Right ventricle myocardium superior (tissue), 1 donor: ENCODE data around the gene ARID4B. TPM values are rescaled to one million over a fixed set of nuclear protein-coding genes. Genes with fewer than 3 reads are reported as not detected.

ENCODE experiments used
- ATAC-seq: fragments of 200-7000 bp; cut with Tn5 transposase; one replicate; pipeline ENCODE4 v1.9.1; 2020; ENCODE audit warnings: mild to moderate bottlenecking; ENCODE audit not compliant: poor library complexity
- DNase-seq: peaks from one replicate; pipeline ENCODE4 v3.0.0-alpha.2; 2020
- intact Hi-C: fragments of 100-400 bp; cut with DNase I; formaldehyde crosslinking; loops from one replicate; pipeline ENCODE4 v1.11.2; 2022
- total RNA-seq: library from RNA; stranded (reverse); fragmentation: NEBNext Ultra II Directional; extraction: Animal tissue kit (Norgen Biotek cat#: 25700); gene quantifications from one replicate; pipeline ENCODE4 v1.2.1, GENCODE V29; 2021
- donor health status: DM: no; HTN: yes; CAD: no; lungs with severe emphysema.

Gene ARID4B
- total RNA-seq, 1 donor from 2014 or later, result 14.8 TPM

DNA sequence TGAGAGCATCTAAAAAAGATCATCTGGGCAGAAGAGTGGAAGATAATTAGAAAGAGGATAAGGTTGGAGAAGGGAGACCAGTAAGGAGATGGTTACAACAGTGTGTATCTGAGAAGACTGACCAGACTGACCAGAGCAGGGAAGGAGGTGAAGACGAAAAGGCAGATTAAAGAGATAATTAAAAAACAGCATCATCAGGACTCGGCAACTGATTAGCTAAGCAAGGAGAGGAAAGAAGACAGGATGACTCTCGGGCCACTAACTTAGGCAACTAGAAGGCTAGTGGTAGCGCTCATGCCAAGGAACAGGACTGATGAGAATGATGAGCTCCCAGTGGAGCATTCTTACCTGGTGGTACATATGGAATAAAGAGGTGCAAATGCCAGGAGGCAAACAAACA, 170.8 kb downstream of the ARID4B start:
- intact Hi-C loops, result no loop called here
- DNase-seq, result no peak
- ATAC-seq, result no peak

DNA sequence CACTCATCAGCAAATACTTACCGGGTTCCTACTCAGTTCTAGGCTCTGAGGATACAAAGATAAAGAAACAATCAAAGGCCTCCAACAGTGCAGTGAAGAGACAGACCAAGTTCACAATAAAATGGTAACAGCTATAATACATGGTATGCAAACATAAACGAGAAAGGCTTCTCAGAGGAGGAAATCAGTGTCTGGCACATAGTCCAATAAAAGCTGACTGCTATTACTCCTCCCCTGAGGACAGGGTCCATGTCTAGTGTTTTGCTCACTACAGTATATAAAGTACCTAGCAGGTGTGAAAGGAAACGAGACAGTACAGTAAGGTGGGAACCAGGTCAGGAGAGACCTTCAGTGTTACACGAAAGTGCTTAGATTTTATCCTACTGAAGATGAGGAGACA, 171.2 kb downstream of the ARID4B start:
- intact Hi-C loops, result no loop called here
- DNase-seq (no peak), ATAC-seq (no peak)

- DNase-seq (no peak), ATAC-seq (no peak)
- intact Hi-C loops, result no loop called here
Measured at GRCh38 chr1:235156265-235156664, 171.7 kb downstream of the ARID4B start.

DNA sequence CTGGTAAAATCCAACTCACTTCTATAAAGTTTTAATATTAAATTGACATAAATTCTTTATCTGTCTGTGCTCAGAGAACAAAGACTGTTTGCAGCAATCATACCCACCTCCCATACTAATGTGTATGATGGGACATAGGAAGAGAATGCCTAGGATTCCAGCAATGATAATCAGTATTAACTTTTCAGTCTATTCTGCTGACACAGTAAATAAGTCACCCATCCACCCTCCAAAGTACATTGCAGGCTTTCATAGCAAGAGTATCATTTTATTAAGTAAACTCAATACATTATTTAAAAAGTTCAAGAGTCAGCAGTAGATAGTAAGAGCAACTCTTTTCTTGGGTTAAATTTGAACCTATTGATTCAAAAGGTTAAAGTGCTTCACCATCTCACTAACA, 175.7 kb downstream of the ARID4B start:
- intact Hi-C loops, result no loop called here

GRCh38 chr1:235151033-235151432, 176.9 kb downstream of the ARID4B start:
- DNase-seq (no peak), ATAC-seq (no peak)
- intact Hi-C loops, result no loop called here

More for the DNA sequence above, 175.7 kb downstream of the ARID4B start:
- DNase-seq, result no peak
- ATAC-seq, result no peak

DNA sequence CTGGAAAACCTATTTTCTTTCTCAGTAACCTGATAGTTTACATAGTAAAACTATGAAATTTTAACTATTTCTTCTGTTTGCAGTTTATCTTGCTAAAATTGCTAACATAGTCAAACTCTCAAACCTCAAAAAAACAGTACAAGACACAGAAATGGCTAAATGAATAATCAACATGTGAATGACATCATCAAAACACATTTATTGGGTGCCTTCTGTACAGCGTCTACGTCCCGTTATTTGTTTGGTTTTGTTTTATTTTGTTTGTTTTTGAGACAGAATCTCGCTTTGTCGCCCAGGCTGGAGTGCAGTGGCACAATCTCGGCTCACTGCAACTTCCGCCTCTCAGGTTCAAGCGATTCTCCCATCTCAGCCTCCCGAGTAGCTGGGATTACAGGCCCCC, 178.2 kb downstream of the ARID4B start:
- intact Hi-C loops, result no loop called here
- DNase-seq (no peak), ATAC-seq (no peak)

GRCh38 chr1:235147269-235147668, 180.7 kb downstream of the ARID4B start:
- intact Hi-C loops, result no loop called here
- DNase-seq (no peak), ATAC-seq (no peak)

DNA sequence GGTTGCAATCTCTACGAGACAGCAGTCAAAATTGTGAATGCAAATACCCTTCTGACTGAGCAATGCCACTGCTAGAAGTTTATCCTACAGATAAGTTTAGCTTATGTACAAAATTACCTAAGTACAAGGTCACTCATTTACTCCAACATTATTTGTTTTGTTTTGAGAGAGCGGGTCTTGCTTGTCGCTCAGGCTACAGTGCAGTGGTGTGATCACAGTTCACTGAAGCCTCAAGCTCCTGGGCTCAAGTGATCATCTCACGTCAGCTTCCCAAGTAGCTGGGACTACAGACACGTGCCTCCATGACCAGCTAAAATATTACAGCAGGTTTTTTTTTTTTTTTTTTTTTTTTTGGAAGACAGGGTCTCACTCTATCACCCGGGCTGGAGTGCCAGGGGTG, 182.3 kb downstream of the ARID4B start:
- intact Hi-C loops, result no loop called here
- no peak for DNase-seq
- ATAC-seq, result no peak

DNA sequence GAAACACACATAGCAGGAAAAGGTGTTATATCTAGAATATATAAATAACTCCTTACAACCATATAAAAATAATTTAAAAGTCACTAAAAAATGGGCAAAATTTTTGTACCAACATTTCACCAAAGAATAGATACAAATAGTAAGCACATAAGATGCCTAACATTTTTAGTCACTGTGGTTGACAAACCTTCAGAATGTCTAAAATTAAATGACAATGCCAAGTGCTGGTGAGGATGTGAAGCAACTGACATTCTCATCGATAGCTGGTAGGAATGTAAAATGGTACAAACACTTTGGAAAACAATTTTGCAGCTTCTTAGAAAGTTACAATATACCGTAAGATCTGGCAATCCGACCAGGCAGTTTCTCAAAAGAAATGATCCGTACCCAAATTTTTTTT, 185.0 kb downstream of the ARID4B start:
- DNase-seq, result no peak
- no peak for ATAC-seq
- intact Hi-C loops, result no loop called here

GRCh38 chr1:235139315-235139714, 188.7 kb downstream of the ARID4B start:
- DNase-seq, result no peak
- ATAC-seq, result no peak
- intact Hi-C loops, result no loop called here

DNA sequence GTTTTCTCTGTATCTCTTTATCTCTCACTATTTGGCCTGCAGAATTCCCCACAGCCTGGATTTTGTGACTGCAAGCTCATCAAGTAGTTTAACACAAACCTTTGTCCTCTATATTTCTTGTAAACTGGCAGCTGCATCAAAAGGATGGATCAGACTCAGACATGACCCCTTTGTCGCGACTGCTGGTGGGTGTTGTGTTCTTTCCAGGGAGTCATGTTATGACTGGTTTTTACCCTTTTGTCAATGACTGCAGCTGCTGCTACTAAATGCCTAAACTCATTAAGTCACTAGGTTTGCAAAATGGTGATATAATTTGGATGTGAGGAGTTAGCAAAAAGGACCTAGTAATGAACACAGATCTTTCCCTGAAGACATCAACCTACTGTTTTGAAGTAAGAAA, 189.2 kb downstream of the ARID4B start:
- ATAC-seq, result no peak
- intact Hi-C loops, result no loop called here
- DNase-seq, result no peak

GRCh38 chr1:235136111-235136510, 191.9 kb downstream of the ARID4B start:
- ATAC-seq, result no peak
- no peak for DNase-seq
- intact Hi-C loops, result no loop called here

- intact Hi-C loops, result no loop called here
- no peak for DNase-seq
- no peak for ATAC-seq
Measured at GRCh38 chr1:235134171-235134570, 193.8 kb downstream of the ARID4B start.

GRCh38 chr1:235133086-235133485, 194.9 kb downstream of the ARID4B start:
- intact Hi-C loops, result no loop called here
- DNase-seq (no peak), ATAC-seq (no peak)

DNA sequence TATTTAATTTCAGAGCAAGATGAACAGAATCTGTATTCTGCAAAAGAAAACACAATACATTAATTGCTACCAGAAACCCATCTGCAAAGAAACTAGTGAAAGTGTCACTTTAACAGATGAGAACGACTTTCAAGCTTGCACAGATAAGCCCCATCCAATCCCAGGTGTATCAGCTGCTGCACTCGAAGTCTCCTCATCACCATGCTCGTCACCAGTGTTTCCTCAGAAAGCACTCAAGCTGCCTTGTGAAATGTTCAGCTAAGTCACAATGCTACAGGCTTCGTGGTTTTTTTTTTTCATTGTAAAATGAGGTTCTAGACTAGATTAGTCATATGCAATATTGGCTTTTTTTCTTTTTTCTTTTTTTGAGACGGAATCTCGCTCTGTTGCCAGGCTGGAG, 196.0 kb downstream of the ARID4B start:
- DNase-seq (no peak), ATAC-seq (no peak)
- intact Hi-C loops, result no loop called here

GRCh38 chr1:235130766-235131270, 197.2 kb downstream of the ARID4B start:
- DNase-seq (no peak), ATAC-seq (no peak)
- intact Hi-C loops, result no loop called here

GRCh38 chr1:235129774-235130570, 198.0 kb downstream of the ARID4B start:
- DNase-seq, result no peak
- no peak for ATAC-seq
- intact Hi-C loops, result no loop called here

DNA sequence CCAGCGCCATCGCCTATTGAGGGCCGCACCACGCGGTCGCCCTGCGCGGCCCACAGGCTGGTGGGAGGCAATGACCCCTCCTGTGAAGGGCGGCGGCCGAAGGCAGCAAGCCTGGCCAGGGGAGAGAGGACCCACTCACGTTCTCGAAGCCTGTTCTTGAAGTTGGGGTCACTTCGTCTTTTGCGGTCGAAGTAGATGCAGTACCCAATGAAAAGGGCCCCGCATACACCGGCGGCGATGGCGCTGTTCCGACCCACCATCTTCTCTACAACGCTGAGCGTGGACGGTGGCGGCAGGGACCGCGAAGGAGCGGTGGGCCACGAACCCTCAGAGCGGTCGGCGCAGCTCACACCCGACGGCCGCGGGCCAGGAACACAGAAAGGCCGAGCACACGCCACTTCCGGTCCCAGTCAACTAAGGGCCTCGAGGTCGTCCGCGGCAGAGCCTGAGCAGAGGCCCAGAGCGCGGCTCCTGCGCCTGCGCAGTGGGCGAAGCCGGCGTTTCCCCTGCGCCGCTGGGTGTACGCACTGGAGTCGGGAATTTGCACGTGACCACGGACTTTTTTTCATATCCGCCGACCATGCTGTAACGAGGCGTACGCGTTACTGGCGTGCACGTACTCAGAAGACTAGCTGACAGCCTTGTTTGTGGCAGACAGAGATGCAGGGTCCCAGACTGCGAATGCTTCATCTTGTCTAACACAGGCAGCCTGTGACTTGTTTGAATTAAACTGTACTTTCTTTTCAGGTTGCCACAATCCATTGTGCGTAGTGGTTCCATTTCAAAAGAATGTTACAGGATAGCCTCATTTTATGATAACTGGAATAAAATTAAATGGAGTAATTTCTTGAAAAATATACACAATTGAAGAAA, 199.3 kb downstream of the ARID4B start, which contains the start of gene TOMM20:
Gene TOMM20 (minus strand): TSS at position 382 of the 873 bp plus-strand sequence. CDS start 122 bp downstream, at position 260.
- intact Hi-C loops, result no loop called here
- DNase-seq, result peak; percentile 98
- peak; percentile 99 for ATAC-seq

DNA sequence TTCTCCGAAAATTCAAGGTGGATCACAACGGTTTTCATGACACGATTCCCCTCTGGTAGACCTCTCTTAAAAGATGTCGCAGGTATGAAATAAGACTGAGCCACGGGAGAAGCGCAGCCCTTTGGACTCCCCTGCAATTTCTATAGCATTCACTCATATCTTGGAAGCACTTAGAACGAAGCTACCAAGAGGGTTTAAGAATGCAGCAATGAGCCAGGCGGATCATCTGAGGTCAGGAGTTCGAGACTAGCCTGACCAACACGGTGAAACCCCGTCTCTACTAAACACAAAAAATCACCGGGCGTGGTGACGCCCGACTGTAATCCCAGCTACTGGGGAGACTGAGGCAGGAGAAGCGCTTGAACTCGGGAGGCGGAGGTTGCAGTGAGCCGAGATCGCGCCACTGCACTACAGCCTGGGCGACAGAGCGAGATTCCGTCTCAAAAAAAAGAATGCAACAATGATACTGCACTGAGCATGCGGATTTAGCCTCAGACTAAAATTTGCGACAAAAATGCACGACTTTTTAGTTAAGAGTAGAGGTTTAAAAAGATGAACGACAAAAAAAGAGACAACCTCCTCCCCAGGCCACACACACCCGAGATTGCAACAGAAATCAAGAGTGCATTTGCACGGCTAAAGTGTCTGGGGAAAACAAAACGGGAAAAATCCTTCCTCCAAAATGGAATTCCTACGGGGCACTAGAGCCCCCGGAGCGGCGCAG, 200.1 kb downstream of the ARID4B start:
- ATAC-seq, result peak; percentile 6
- no peak for DNase-seq
- intact Hi-C loops, result no loop called here
